Natural killer cell treated with Interleukin-12 subunit alpha and Interleukin-12 subunit beta and Interleukin-15 and Interleukin-18, amount 100 ng/mL, for 72 hours (primary cell): ENCODE results near the gene VAX1. TPM values are rescaled to one million over a fixed set of nuclear protein-coding genes. Genes with fewer than 3 reads are reported as not detected.

Experiments used
- ATAC-seq, 2 donors: fragments of 150-1000 bp; cut with Tn5 transposase in 1 of 2; sonication (Bioruptor Pico), chemical (Tn5 transposase) in 1 of 2; 2 replicates each; pipeline ENCODE4 v1.10.0; 2021
- DNase-seq: peaks from one replicate; pipeline ENCODE4 v3.0.0; 2022; ENCODE audit warnings: low spot score
- H3K27ac Mint-ChIP-seq, 2 donors: 1 replicate in 1 of 2; 2 replicates in 1 of 2; pipeline ENCODE4 v1.8.0; 2022; ENCODE audit warnings: mixed read lengths in 2 of 2, mild to moderate bottlenecking in 1 of 2, moderate library complexity in 1 of 2
- H3K27me3 Mint-ChIP-seq, 2 donors: 1 replicate in 1 of 2; 2 replicates in 1 of 2; pipeline ENCODE4 v1.8.0; 2022; ENCODE audit warnings: mixed read lengths in 2 of 2
- H3K36me3 Mint-ChIP-seq: one replicate; pipeline ENCODE4 v1.8.0; 2022; ENCODE audit warnings: mixed read lengths
- H3K4me1 Mint-ChIP-seq, 2 donors: 1 replicate in 1 of 2; 2 replicates in 1 of 2; pipeline ENCODE4 v1.8.0; 2022; ENCODE audit warnings: low read depth in 2 of 2, mixed read lengths in 2 of 2, mild to moderate bottlenecking in 1 of 2
- H3K4me3 Mint-ChIP-seq: one replicate; pipeline ENCODE4 v1.8.0; 2022; ENCODE audit warnings: mixed read lengths
- H3K9me3 Mint-ChIP-seq: 2 replicates; pipeline ENCODE4 v1.8.0; 2022; ENCODE audit warnings: mixed read lengths
- total RNA-seq, 2 donors: library from RNA; stranded (reverse); gene quantifications; one replicate each; pipeline ENCODE4 v1.2.3, GENCODE V29; 2022

The VAX1 gene
- total RNA-seq, 2 donors from 2014 or later: not detected

DNA sequence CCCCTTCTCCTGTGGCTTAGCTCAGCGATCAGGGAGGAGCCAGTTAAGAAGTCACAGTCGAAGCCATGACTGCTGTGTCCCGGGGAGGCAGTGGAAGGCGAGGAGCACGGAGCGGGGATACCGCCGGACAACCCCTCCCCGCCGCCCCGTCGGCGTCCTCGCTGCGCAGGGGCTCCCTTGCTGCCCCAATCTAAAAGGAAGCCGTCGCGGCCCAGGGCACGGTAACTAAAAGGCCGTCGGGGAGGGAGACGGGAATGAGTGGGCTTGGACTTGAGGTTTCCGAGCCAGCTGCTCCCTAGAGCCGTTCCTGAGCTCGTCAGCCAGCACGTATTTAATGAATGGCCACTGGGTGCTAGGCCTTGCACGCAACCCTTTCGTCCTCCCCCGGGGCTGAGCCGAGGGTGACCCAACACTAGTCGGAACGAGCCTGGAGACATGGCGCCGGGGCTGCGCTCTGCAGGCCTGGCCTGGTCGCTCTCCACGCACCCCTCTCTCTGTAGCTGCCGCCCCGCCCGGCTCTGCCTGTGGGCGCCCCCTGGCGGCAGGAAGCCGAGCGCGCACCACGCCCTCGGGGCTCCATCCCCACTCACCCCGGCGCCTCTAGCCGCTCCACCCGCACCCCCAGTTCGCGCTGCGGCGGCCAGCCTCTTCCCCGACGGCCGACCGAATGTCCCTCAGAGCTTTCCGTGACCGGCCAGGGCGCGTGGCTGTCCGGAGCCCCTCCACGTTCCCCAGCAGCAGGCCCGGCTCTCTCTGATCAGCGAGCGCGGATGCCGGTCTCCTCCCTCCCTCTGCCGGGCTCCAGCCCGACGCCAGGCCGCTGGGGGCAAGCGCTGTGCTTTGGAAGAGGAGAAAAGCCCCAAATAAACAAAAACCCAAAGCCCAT lies 30.0 kb upstream of the VAX1 start:
- H3K27me3 Mint-ChIP-seq: peaks cover 53 to 61% of the 10 kb centered on the region in 2 donors
- H3K4me1 Mint-ChIP-seq: peaks cover 5 to 9% of the 10 kb centered on the region in 2 donors
- H3K36me3 Mint-ChIP-seq: no peaks in the 10 kb centered on the region
- no peak overlapping the region for H3K27ac Mint-ChIP-seq
- no peak overlapping the region for H3K4me3 Mint-ChIP-seq
- no peaks in the 10 kb centered on the region for H3K9me3 Mint-ChIP-seq
- peak; percentile 60 for DNase-seq
- peak; percentile 85 for ATAC-seq

DNA sequence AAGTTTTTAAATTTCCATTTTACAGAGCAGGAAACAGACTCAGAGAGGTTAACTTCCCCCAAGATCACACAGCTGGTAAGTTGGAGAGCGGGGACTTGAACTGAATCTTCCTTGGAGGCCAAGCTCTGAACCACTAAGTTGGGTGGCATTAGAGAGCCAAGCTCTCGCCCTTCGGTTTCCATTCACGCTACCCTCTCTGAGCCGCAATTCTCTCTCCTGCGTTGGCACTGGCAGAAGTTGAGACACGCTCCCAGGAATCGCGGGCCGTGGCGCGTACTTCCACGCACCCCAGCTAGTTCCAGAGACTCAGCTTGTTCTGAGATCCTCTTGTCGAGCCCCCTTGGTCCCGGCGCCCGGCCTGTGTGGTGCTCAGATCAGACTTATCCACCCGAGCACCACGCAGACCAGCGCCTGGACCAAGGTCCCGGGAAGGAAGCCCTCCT lies 29.3 kb upstream of the VAX1 start:
- no peaks in the 10 kb centered on the region for H3K9me3 Mint-ChIP-seq
- H3K4me1 Mint-ChIP-seq: peaks cover 5 to 11% of the 10 kb centered on the region in 2 donors
- no peak overlapping the region for H3K4me3 Mint-ChIP-seq
- DNase-seq: no peak
- no peaks in the 10 kb centered on the region for H3K36me3 Mint-ChIP-seq
- ATAC-seq: no peak
- peaks cover 53 to 59% of the 10 kb centered on the region in 2 donors for H3K27me3 Mint-ChIP-seq
- no peak overlapping the region for H3K27ac Mint-ChIP-seq

DNA sequence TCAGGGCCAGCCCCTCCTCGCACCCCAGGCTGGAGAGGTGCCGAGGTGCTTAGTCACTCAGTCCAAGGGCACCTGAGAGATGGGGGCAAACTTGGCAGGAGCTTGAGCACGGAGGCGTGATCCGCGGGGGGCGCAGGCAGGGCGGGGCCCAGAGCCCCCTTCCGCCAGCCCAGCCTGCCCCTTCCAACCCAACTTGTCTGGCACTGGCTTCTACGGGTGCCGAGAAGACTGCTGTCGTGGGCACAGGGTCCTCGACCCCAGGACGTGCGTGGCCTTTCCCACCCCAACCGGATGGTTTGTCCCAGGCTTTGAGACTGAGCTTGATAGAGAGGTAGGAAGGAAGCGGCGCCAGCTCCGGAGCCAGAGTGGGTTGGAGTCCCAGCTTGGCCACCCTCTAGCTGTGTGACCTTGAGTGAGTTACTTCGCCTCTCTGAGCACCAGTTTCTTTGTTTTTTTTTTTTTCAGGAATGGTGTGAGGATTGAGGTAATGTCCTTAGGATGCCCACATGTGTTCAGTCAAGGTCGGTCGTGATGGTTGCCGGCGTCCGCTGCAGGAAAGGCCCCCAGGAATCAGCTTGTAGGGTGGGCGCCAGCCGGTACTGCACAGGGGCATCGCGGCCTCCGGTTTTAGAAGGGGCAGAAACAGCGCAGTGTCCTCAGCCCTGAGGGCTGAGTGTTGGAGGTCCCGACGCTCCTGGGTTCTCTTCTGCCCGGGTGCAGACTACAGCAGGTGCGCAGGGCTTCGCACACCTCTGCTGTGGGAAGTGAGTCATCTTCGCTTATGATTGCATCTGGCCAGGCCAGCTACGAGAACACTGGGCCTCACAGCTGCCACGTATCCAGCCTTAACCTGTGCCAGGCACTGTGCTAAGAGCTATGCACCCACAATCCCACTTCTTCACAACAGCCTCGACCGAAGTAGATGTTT lies 28.6 kb upstream of the VAX1 start:
- H3K27ac Mint-ChIP-seq: no peak overlapping the region
- ATAC-seq: no peak
- peaks cover 53 to 59% of the 10 kb centered on the region in 2 donors for H3K27me3 Mint-ChIP-seq

DNA sequence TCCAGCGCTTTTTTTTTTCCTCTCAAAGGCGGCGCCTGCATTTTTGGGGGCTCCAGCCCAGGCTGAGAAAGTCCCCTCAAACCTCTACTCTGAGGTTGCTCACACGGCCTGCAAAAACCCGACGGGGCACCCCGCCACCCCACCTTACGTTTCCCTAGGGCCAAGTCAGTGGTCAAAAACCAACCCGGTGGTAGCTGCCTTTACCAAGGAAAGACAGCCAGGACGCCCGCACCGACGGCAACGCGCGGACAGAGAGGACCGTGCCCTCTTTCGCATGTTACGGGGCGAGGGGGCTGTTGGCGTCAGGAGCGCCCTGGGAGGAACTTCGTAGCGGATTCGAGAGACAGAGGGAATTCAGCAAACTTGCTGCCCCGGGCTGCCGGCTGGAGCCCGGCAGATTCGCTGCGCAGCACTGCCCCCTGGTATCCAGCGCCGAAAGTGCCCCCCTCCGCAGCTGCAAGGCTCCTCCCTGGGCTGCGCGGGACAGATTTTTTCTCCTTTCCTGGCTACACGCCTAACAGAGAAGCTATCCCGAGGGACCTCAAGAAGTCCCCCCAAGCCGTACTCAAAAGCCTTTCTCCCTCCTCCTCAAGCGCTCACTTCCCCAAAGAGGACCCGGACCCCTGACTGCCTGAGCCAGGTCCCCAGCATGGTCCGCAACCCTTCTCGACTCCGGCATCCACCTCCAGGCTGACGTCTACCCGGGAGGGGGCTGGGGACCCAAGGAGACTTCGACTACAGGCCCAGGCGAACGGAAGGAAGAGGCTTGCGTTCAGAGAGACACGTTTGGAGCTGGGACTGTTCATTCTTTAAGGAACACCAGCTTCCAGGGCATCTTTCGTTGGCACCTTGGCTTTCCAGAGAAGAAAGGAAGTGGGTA lies 27.7 kb upstream of the VAX1 start:
- DNase-seq (no peak), ATAC-seq (no peak)
- H3K4me1 Mint-ChIP-seq: peaks cover 5 to 13% of the 10 kb centered on the region in 2 donors
- peaks cover 8% of the 10 kb centered on the region for H3K36me3 Mint-ChIP-seq
- H3K9me3 Mint-ChIP-seq: no peaks in the 10 kb centered on the region
- no peak overlapping the region for H3K27ac Mint-ChIP-seq
- no peak overlapping the region for H3K4me3 Mint-ChIP-seq
- H3K27me3 Mint-ChIP-seq: peaks cover 55 to 61% of the 10 kb centered on the region in 2 donors

More for the DNA sequence above, 28.6 kb upstream of the VAX1 start:
- no peak for DNase-seq
- no peak overlapping the region for H3K4me3 Mint-ChIP-seq
- peaks cover under 1% of the 10 kb centered on the region for H3K36me3 Mint-ChIP-seq
- H3K9me3 Mint-ChIP-seq: no peaks in the 10 kb centered on the region
- peaks cover 5 to 14% of the 10 kb centered on the region in 2 donors for H3K4me1 Mint-ChIP-seq

DNA sequence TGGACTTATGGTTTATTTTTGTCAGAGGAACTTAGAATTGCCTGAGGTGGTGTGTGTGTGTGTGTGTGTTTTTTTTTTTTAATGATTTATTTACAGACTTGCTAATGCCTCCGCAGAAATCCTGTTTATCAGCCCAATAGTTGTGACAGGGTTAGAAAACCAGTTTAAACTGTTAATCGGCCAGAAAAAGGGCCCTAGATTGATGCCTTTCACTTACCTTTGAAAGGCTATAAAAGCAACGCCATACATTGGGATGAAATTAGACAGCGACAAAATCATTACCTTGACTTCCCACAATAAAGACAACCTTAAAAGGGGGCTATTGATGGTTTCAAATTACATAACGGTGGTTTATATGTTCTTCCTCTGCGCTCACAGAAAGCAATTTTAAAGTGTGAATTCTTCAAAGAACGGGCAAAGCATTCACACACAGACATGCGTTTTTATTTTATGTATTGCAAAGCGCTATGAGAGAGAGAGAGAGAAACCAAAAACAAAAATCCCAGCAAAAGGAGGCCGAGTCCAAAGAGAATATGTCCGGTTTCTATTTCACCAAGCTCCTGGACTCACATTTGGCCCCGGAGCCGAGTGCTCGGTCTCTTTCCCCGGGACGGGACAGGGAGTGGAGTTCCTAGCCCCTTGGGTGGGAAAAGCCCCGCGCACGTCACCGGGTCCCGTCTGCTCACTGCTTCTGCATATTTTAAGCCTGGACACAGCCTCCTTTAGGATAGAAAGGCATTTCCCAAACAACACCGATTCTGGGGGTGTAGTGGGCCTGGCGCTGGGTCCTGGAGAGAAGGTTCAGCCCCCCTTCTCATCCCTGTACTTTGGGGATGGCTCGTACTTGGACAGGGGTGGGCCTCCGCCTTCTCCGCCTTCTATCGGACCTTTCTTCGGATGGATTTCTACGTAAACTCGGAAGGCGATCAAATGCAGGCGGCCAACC lies 26.8 kb upstream of the VAX1 start:
- Mint-ChIP-seq H3K36me3 (peaks cover 8% of the 10 kb centered on the region), H3K4me3 (no peak overlapping the region), H3K27me3 (peaks cover 56 to 67% of the 10 kb centered on the region in 2 donors), H3K9me3 (no peaks in the 10 kb centered on the region), H3K4me1 (peaks cover 5 to 12% of the 10 kb centered on the region in 2 donors), H3K27ac (no peak overlapping the region)
- ATAC-seq: no peak
- no peak for DNase-seq

DNA sequence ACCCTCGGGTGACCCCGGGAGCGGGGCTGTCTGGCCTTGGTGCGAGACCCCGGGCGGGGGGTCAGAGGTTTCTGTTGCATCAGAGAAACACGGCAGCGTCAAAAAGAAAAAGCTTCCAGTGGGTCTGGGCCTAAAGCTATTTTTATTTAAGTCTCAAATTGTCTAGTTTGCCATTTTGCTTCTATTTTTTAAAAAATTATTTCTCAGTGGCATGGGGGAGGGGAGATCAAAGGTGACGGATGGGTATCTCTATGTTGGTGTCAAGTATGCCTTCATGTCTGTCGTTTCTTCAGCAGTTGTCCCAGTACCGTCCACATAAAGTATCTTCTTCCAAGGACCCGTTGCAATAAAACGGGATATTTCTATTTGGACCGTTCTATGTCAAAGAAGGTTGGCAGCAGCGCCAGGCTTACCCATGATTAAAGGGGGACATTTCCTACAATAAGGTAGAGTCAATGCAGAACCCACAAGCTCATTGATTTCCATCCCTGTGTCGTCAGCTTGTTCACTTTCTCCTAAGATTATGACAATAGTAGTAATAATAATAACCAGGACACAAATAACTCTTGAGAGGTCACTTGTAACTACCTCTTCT lies 26.0 kb upstream of the VAX1 start:
- ATAC-seq (no peak), DNase-seq (no peak)
- Mint-ChIP-seq H3K9me3 (no peaks in the 10 kb centered on the region), H3K36me3 (peaks cover 8% of the 10 kb centered on the region), H3K4me3 (no peak overlapping the region), H3K27ac (no peak overlapping the region), H3K27me3 (peaks cover 54 to 67% of the 10 kb centered on the region in 2 donors), H3K4me1 (peaks cover 0 to 8% of the 10 kb centered on the region in 2 donors)

DNA sequence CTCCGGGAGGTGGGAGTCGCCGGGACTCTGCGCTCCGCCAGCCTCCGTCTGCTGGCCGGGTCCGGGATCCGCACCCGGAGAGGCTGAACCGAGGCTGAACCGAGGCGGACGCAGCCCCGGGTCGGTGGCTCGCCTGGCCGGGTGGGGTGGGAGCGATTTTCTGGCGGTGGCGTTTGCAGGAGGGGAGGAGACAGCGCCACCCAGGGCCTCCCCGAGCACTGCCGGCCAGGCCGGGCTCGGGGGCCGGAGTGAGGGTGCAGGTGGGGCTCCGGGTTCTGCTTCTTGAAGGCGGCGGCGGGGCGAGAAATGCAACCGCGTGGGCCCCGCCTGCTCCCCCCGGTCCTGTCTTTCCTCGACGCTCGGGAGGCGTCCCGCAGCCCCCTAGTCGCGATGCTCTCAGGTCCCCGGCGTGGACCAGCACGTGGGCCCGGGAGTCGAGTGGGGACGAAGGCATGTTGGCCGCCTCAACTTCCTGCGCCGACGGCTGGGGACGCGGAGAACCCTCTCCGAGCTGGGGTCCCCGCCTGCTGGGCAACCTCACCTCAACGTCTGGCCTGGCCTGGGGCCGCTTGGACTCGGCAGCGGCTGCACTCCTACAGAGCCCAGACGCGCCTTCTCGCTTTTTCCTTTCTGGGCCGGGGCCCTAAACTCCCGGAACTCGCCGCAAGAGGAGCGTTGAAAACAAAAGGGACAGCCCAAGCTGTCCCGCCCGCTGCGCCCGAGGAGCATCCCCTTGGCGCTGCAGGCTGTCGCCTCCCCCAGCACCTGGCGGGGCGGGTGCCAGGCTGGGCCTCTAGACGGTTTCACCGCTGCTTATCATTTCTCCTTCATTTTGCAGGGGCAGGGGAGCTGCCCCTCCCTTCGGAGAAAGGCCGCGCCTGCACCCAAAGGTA lies 25.2 kb upstream of the VAX1 start:
- Mint-ChIP-seq H3K27me3 (peaks cover 53 to 72% of the 10 kb centered on the region in 2 donors), H3K27ac (no peak overlapping the region), H3K4me1 (peaks cover 0 to 8% of the 10 kb centered on the region in 2 donors), H3K9me3 (no peaks in the 10 kb centered on the region), H3K36me3 (peaks cover 8% of the 10 kb centered on the region), H3K4me3 (no peak overlapping the region)
- ATAC-seq: peak in 1 of 2 donors; percentile 25
- no peak for DNase-seq

DNA sequence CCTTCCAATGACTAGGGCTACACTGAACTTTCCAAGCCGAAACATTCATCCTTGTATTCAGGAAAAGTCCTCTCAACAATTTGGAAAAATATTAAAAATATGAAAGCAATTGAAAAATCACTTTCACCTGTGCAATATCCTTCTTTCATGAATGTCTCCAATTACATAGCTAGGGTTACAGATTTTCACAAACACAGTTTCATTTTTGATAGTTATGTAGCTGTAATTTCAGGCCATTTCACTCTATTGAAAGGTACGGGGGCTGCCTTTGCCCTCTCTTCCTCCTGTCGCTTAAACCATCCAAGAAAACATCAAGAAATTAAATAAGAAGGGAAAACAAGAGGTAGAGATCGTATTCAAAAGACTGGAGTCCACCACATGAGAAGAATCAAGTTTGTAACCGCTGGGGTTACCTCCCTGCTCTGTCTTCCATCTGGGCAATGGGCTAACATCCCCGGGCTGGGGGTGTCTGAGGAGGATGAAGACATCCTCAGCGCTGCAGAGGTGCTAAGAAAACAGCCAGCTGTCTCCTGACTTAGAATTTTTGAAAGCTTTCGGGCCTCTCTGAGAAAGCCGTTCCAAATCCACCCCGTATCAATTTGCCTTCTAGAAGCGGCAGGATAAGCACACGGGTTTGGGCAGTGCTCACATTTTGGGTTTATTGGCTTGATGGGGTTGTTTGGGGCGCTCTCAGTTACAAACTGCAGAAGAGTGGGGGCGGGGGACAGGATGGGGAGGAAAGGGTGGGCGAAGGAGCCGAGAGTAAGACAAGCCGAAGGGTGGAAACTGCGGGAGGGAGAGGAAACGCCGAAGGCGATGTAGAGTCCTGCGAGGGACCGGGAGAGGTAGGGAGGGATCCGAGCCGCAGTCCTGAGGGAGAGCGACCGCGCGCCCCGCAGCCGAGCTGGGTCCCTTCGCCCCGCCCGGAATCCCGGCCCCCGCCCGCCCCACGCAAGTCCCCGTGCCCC lies 24.3 kb upstream of the VAX1 start:
- no peaks in the 10 kb centered on the region for H3K9me3 Mint-ChIP-seq
- H3K4me1 Mint-ChIP-seq: peaks cover 0 to 8% of the 10 kb centered on the region in 2 donors
- DNase-seq (no peak), ATAC-seq (peak in 1 of 2 donors; percentile 21)
- no peak overlapping the region for H3K27ac Mint-ChIP-seq
- H3K27me3 Mint-ChIP-seq: peaks cover 53 to 79% of the 10 kb centered on the region in 2 donors
- no peak overlapping the region for H3K4me3 Mint-ChIP-seq
- peaks cover 8% of the 10 kb centered on the region for H3K36me3 Mint-ChIP-seq

DNA sequence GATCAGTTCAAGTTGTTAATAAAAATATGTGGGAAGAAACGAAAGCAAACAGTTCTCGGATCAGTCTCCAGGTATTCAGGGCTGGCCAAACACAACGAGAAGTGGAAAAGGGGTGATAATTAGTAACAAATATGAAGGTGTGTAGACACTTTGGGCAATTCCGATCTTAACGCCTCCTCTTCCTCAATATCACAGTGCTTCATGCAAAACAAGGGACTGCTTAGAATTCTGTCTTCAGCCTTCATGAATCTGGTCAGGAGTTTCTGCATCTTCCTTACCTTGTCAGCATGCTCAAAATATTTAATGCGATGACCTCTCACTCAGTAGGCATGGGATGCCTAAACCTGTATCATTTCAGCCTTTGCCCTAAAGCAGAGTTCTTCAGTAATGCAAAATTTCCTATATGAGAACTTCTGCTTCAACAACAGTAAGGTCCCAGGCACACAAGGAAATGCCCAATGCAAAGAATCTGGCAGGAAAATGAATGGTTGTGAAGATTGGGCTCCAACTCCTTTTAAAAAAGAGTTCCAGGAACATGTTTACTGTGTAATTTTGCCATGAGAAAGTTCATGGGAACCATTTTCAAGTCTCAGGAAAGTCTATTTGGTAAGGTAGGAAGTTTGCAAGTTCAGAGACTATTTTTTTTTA lies 23.4 kb upstream of the VAX1 start:
- Mint-ChIP-seq H3K36me3 (peaks cover 8% of the 10 kb centered on the region), H3K9me3 (no peaks in the 10 kb centered on the region), H3K27me3 (peaks cover 52 to 77% of the 10 kb centered on the region in 2 donors), H3K4me1 (peaks cover 0 to 8% of the 10 kb centered on the region in 2 donors), H3K4me3 (no peak overlapping the region), H3K27ac (no peak overlapping the region)
- DNase-seq (no peak), ATAC-seq (no peak)

DNA sequence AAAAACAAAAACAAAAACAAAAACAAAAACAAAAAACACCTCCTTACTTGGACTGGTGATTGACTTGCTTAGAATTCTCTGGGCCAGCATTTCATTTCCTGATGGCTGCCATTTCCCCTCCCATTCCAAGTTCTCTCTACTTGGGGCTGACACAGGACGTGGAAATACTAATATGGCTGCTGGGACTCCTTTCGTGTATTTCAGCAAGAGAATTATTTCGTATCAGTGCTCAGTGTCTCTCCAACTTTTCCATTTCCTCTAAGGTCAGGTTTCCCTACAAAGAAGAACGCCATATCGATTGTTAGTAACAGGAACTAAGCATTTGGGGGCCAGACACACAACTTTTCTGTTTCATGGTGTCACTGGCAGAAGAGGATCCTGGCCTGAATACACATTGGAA lies 22.5 kb upstream of the VAX1 start:
- peaks cover 0 to 8% of the 10 kb centered on the region in 2 donors for H3K4me1 Mint-ChIP-seq
- no peak overlapping the region for H3K4me3 Mint-ChIP-seq
- H3K27me3 Mint-ChIP-seq: peaks cover 54 to 83% of the 10 kb centered on the region in 2 donors
- H3K27ac Mint-ChIP-seq: no peak overlapping the region
- ATAC-seq (no peak), DNase-seq (no peak)
- no peaks in the 10 kb centered on the region for H3K9me3 Mint-ChIP-seq
- peaks cover 8% of the 10 kb centered on the region for H3K36me3 Mint-ChIP-seq
